ENCODE measurements around the gene AQP4.

AQP4 gene

GRCh38 chr18:26802330-26803200, 62.9 kb downstream of the AQP4 start:
- Histone ChIP-seq H3K27ac (ENCODE audit: poor library complexity, severe bottlenecking) (no peak overlapping the region), H3K4me3 (ENCODE audit: severe bottlenecking) (no peak overlapping the region), H3K27me3 (ENCODE audit: insufficient read depth, poor library complexity, severe bottlenecking) (no peaks in the 10 kb centered on the region), H3K4me1 (ENCODE audit: insufficient read depth, poor library complexity, severe bottlenecking) (no peaks in the 10 kb centered on the region), H3K9me3 (ENCODE audit: severe bottlenecking) (peaks cover 4% of the 10 kb centered on the region), H3K36me3 (ENCODE audit: low read depth) (no peaks in the 10 kb centered on the region)
- DNase-seq (ENCODE audit: low spot score) (no peak), ATAC-seq (ENCODE audit: low read depth) (no peak)
- no peak for TF ChIP-seq CTCF (IDR thresholded peaks at IDR 0.05; ENCODE audit: poor library complexity, severe bottlenecking)

All from RWPE2 (cell line).